ENCODE measurements around the gene TARBP1. TPM values are rescaled to one million over a fixed set of nuclear protein-coding genes. Genes with fewer than 3 reads are reported as not detected.

The TARBP1 gene
- total and polyA plus RNA-seq, 9 donors = 4.8 to 26.3 (median 10.8) TPM

DNA sequence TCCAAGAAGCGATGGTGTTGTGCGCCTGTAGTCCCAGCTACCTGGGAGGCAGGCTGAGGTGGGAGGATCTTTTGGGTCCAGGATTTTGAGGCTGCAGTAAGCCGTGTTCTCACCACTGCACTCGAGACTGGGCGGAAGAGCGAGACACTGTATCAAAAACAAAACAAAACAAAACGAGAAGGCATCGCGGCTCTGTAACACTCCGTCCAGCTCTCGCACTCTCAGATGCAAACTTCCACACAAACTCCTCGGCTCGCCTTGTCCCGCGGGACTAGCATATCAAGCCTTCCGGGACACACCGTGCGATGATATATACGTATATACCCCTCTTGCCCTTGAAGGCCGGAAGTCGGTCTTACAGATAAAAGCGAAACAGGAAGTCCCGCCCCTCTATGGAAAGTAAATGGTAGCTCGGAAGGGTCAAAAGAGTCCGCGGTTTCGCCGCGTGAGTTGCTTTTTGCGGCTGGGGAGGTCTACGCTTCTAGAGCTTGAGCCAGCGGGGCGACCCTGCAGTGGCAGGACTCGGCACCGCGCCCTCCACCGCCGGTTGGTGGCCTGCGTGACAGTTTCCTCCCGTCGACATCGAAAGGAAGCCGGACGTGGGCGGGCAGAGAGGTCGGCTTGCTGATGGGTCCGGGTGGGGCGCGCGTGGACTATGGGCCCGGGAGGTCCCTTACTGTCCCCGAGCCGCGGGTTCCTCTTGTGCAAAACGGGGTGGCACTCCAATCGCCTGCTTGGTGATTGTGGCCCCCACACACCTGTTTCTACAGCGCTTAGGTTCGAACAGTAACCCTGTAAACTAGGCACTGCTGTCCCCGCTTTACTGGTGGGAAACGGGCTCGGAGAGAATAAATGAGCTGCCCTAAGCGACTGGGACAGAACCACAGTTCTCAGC lies 105.7 kb downstream of the TARBP1 start, which contains the start of gene COA6:
Gene COA6 (plus strand): TSS at position 393 of the 895 bp plus-strand sequence. CDS start 11 bp downstream, at position 404.
- intact Hi-C loops (cut with DNase I) = no loop called here
- TF ChIP-seq EP300 (IDR thresholded peaks at IDR 0.05) (no peak), POLR2A (IDR thresholded peaks at IDR 0.05) (peak; percentile 34), CTCF (IDR thresholded peaks at IDR 0.05) (peak in 2 of 3 donors; percentile 10 to 19)
- peak; percentile 80 to 89 (median 83) for DNase-seq
- WGBS, 3 donors = 0 to 1% (median 0%) methylated on average over 48 to 62 of the region's 62 CpGs
- Histone ChIP-seq H3K9me3 (no peaks in the 10 kb centered on the region), H3K27ac (peak within 1 kb of the TSS; percentile 42 to 76), H3K27me3 (no peaks in the 10 kb centered on the region), H3K36me3 (no peaks in the 10 kb centered on the region), H3K4me3 (peak within 1 kb of the TSS; percentile 83), H3K4me1 (ENCODE audit: insufficient read depth) (peaks cover 5% of the 10 kb centered on the region)

GRCh38 chr1:234372011-234372757 lies 106.8 kb downstream of the TARBP1 start:
- peaks cover 5% of the 10 kb centered on the region for H3K4me1 ChIP-seq (ENCODE audit: insufficient read depth)
- no peak for DNase-seq
- no peak for TF ChIP-seq POLR2A (IDR thresholded peaks at IDR 0.05)

GRCh38 chr1:234371414-234371813 lies 107.6 kb downstream of the TARBP1 start:
- Histone ChIP-seq H3K4me3 (no peak overlapping the region), H3K27ac (no peak overlapping the region), H3K9me3 (no peaks in the 10 kb centered on the region), H3K4me1 (ENCODE audit: insufficient read depth) (peaks cover 5% of the 10 kb centered on the region), H3K27me3 (no peaks in the 10 kb centered on the region), H3K36me3 (no peaks in the 10 kb centered on the region)
- TF ChIP-seq POLR2A (IDR thresholded peaks at IDR 0.05) (no peak), CTCF (IDR thresholded peaks at IDR 0.05) (no peak), EP300 (IDR thresholded peaks at IDR 0.05) (no peak)
- intact Hi-C loops (cut with DNase I) = no loop called here
- WGBS, 3 donors = 37 to 55% (median 48%) methylated on average over 2 of the region's 2 CpGs
- no peak for DNase-seq

More at GRCh38 chr1:234372011-234372757, 106.8 kb downstream of the TARBP1 start:
- Histone ChIP-seq H3K27ac (peak overlapping the region in 1 of 2 donors; percentile 76), H3K4me3 (peak overlapping the region; percentile 83), H3K27me3 (no peaks in the 10 kb centered on the region), H3K9me3 (no peaks in the 10 kb centered on the region), H3K36me3 (no peaks in the 10 kb centered on the region)
- intact Hi-C loops (cut with DNase I) = no loop called here
- 44 to 53% (median 53%) methylated on average over 9 of the region's 9 CpGs for WGBS, 3 donors

DNA sequence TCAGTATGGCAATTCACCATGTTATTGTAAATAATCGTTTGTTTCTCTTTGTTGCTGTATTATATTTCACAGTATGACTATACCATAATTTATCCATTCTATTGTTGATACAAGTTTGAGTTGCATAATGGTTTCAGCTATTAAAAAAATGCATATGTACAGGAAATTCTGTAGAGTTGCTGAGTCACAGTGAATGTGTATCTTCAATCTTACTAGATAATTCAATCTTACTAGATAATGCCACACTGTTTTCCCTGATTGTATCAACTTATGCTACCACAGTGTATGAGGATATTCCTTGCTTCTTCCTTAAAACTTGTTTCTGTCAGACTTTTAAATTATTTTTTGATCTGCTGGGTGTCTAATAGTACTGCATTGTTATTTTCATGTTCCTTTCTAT lies 109.2 kb downstream of the TARBP1 start:
- intact Hi-C loops (cut with DNase I) = no loop called here
- H3K4me3 ChIP-seq = no peak overlapping the region
- TF ChIP-seq CTCF (IDR thresholded peaks at IDR 0.05) (no peak), EP300 (IDR thresholded peaks at IDR 0.05) (no peak), POLR2A (IDR thresholded peaks at IDR 0.05) (no peak)
- 75 to 94% (median 79%) methylated on average over 1 of the region's 1 CpG for WGBS, 3 donors
- no peak overlapping the region for H3K27ac ChIP-seq
- DNase-seq = no peak
- H3K27me3 ChIP-seq = no peaks in the 10 kb centered on the region
- no peaks in the 10 kb centered on the region for H3K36me3 ChIP-seq
- no peaks in the 10 kb centered on the region for H3K9me3 ChIP-seq
- H3K4me1 ChIP-seq (ENCODE audit: insufficient read depth) = peaks cover 3% of the 10 kb centered on the region

Measured in ovary (tissue), 9 donors.